Measurements from ENCODE around the gene MAP3K13.
"Not testable (repeated sequence)": the region's sequence is repeated elsewhere in the genome, so short reads cannot be mapped to it uniquely, and the experiment has no call there.

The MAP3K13 gene

DNA sequence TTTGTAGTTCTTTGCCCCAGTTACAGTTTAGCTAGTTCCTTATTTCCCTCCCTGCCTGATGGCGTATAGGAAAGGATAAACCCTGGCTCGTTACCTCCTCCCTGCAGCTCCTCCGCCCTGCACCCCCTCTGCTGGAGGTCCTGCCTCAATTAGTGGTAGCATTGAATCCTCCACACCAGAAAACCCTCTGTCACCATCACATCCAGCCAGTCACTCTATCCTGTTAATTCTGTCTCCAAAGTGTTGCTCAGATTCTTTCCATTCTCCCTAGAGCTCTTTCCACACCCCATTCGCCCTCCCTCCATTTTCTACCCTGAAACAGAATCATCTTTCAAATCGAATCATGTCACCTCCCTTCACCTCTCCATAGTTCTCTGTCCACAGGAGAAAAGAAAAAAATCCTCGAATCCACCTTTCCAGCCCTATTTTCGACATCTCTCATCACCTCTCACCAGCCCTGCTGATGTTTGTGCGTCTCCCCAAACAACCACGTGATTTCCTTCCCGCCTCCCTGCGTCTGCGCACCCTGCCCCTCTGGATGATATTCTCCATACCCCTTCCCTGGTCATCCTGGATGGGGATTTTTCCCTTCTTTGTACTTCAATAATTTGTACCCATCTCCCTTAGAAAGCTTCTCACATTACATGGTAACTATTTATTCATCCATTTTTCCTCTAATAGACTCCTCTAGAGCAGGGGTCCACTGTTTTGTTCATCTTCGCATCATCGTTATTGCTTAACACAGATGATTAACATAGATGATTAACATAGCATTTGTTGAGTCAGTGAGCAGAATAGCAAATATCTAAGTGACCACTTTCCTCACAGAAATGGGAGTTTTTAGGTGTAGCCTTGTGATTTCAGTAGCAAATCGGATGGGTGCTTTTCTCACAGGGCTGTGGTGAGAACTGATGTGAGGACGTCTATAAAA, 37.1 kb downstream of the MAP3K13 start:
- no peak for DNase-seq (ENCODE audit: low spot score)

- DNase-seq (ENCODE audit: low spot score): no peak
Observed at GRCh38 chr3:185400866-185401265, 37.9 kb downstream of the MAP3K13 start.

DNA sequence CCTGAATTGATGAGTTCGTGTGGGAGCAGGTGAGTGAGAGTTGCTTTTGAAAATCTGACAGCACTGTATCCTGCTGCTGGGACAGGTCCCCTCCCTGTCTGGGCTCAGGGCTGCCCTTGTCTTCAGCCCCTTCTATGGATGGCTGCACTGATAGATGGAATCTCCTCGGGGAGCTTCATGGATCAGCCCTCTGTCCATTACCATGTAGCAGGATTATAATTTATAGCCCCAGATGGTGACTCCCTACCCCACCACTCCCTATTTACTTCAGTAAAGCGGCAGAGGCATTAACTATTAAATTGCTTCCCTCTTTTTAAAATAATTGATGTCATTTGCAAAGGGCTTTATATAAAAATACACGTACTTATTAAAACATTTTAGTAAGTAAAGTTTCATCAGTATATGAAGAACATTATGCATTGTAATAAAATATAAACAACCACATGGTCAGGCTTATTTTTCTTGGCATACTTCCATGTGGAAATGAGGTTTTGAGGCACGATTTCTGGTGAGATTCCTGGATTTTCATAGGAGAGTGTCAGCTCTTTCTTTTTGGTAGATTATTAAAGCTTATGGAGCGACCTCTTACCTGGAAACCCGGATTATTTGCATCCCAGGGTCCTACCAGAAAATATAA, 38.5 kb downstream of the MAP3K13 start:
- no peak for DNase-seq (ENCODE audit: low spot score)

GRCh38 chr3:185402561-185402960, 39.6 kb downstream of the MAP3K13 start:
- DNase-seq (ENCODE audit: low spot score): no peak

DNA sequence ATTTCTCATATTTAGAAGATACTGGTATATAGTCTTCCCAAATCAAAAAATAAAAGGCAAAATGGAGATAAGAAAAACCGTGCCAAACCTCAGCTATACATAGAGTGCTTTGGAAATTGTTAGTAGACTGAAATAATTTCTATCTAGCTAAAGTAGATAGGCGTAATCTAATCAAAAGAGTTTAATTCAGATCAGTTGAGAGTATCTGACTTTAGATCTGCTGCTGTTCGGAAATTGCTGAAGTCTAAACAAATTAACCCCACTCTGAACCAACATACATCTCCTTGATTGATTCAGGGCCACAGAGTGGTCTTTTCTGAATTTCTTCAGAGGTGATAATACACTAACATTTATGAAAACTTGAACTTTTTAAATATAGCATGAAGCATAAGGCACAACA, 40.1 kb downstream of the MAP3K13 start:
- DNase-seq (ENCODE audit: low spot score): no peak

GRCh38 chr3:185405243-185405642, 42.3 kb downstream of the MAP3K13 start:
- no peak for DNase-seq (ENCODE audit: low spot score)

DNA sequence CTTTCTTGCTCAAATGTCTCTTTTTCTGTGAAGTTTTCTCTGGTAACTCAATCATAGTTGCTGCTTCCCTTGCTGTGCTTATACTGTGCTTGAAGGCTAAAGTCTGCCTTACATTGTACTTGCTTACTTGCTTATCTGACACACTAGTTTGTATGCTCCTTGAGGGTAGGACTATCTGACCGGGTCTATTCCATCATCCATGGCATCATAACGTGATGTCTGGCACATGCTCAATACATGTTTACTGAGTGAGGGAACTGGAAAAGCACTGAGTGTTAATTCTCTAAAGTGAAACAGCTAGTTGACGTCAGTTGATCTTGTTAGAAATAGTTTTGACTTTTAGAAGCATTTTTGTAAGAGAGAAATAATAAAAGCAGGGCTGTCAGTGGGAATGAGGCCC, 42.7 kb downstream of the MAP3K13 start:
- DNase-seq (ENCODE audit: low spot score): no peak

DNA sequence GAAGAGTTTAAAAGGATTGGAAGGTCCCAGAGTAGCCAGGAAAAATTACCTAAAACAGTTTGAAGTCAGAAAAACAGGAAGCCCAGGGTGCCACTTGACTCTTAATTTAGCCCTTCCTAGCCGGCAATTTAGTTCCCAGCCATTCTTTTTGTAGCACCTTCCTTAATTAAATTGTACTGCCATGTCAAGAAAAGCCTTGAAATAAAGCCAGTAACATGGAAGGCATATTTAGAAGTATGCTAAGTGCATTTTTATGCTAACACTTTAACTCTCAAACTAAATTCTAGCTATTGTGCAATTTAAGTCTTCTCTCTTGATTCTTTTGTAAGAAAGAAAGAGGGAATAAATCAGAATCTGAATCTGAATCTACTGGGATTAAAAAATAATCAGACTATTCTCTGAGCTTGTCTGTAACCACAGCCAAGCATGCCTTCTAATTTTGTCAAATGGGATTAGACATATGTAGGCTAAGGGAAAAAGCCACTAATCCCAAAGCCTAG, 43.2 kb downstream of the MAP3K13 start:
- no peak for DNase-seq (ENCODE audit: low spot score)

DNA sequence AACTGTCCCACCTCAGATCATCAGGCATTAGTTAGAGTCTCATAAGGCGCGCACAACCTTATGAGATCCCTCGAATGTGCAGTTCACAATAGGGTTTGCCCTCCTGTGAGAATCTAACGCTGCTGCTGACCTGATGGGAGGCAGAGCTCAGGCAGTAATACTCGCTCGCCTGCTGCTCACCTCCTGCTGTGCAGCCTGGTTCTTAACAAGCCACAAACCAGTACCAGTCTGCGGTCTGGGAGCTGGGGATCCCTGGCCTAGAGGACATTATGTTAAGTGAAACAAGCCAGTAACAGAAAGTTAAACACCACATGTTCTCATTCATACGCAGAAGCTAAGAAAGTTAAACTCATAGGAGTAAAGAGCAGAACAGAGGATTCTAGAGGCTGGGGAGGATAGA, 47.0 kb downstream of the MAP3K13 start:
- no peak for DNase-seq (ENCODE audit: low spot score)

GRCh38 chr3:185411133-185411532, 48.2 kb downstream of the MAP3K13 start:
- DNase-seq (ENCODE audit: low spot score): no peak

- no peak for DNase-seq (ENCODE audit: low spot score)
Observed at GRCh38 chr3:185416513-185416912, 53.6 kb downstream of the MAP3K13 start.

GRCh38 chr3:185418561-185418977, 55.6 kb downstream of the MAP3K13 start:
- DNase-seq (ENCODE audit: low spot score): not testable (repeated sequence)

DNA sequence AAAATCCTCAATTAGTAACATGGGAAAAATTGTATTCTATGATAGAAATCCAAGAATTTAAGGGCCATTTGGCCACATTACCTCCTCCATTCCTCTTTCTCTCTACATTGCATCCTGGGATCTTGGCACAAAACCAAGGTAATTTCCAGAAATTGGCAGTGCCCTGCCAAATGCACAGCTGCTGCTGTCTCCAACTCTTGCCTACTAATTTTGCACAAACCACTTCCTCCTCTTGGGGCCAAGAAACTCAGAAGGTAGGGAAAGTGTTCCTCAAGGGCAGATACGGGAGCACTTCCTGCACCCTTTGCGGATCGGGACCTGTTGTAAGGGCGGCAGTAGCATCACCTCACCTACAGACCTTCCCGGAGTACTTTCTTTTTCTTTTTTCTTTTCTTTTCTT, 57.8 kb downstream of the MAP3K13 start:
- no peak for DNase-seq (ENCODE audit: low spot score)

GRCh38 chr3:185421577-185422232, 58.8 kb downstream of the MAP3K13 start:
- DNase-seq (ENCODE audit: low spot score): no peak

DNA sequence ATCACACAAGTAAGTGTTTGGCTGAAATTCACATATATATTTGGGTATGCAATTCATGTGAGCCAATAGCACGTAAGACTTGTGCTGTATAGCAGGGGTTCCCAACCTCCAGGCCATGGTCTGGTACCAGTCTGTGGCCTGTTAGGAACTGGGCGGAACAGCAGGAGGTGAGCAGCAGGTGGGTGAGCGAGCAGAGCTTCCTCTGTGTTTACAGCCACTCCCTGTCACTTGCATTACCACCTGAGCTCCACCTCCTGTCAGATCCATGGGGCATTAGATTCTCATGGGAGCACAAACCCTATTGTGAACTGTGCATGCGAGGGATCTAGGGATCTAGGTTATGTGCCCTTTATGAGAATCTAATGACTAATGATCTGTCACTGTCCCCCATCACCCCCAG, 59.7 kb downstream of the MAP3K13 start:
- DNase-seq (ENCODE audit: low spot score): no peak

- DNase-seq (ENCODE audit: low spot score): no peak
Observed at GRCh38 chr3:185423178-185423577, 60.2 kb downstream of the MAP3K13 start.

DNA sequence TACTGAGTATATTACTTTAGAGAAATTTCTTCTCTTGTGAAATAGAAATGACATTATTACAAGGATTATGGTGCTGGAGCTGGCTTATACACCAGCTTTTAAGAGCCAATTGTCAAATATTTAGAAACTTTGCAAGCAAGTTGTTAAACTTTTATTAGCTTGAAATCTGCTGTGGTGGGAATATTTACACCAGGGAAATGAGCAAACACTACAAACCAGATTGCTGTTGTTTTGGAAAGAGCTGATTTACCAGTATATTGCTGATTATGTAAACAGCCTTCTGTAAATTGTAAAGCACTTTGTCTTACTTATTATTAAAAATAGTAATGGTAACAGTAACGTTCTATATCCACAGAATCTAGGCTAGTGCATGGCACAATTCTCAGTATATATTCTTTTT, 61.5 kb downstream of the MAP3K13 start:
- DNase-seq (ENCODE audit: low spot score): no peak

DNA sequence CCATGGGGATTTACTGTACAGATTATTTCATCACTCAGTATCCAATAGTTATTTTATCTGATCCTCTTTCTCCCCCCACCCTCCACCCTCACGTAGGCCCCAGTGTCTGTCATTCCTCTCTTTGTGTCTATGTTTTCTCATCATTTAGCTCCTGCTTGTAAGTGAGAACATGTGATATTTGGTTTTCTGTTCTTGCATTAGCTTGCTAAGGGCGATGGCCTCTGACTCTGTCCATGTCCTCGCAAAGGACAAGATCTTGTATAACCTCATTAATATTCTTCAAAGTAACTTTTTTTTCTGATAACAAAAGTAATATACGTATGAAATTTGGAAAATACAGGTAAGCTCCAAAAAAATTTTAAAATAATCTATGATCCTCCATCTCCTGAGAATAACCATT, 67.4 kb downstream of the MAP3K13 start:
- no peak for DNase-seq (ENCODE audit: low spot score)

DNA sequence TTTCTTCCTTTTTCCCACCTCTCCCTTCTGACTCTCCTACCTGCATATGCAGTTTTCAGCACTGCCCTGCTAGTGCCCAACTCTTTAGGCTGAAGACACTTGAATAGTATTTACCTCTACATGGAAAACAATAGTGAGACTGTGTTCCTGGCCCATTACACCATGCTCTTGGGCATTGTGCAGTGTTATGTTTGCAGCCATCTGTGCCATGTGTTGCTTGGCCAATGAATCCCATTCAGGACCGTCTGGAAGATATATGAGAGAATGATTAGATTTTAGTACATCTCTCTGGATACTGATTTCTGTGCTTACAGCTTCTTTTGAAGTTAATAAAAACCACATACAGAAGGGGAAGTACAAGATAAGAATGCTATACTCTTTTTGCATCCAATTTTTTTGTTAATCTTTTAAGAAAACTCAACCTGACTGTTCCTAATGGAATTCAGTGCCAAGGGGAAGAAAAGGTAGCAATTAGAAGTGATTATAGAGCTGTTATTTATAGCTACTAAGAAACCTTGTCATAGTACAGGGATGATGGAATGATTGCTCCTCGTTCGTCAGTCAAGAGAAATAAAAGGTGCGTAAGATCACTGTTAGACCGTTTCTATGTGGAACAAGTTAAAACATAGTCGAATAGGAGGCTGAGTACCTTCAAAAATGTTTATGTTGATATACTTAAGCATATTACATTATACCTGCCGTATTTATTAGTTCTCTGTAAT, 77.0 kb downstream of the MAP3K13 start:
- DNase-seq (ENCODE audit: low spot score): no peak

- no peak for DNase-seq (ENCODE audit: low spot score)
Observed at GRCh38 chr3:185442031-185442430, 79.1 kb downstream of the MAP3K13 start.

- no peak for DNase-seq (ENCODE audit: low spot score)
Observed at GRCh38 chr3:185444329-185444728, 81.4 kb downstream of the MAP3K13 start.

- no peak for DNase-seq (ENCODE audit: low spot score)
Observed at GRCh38 chr3:185448107-185448506, 85.2 kb downstream of the MAP3K13 start.

All from HuH-7.5 (cell line).